ENCODE measurements around the gene SPATA3.

DNA sequence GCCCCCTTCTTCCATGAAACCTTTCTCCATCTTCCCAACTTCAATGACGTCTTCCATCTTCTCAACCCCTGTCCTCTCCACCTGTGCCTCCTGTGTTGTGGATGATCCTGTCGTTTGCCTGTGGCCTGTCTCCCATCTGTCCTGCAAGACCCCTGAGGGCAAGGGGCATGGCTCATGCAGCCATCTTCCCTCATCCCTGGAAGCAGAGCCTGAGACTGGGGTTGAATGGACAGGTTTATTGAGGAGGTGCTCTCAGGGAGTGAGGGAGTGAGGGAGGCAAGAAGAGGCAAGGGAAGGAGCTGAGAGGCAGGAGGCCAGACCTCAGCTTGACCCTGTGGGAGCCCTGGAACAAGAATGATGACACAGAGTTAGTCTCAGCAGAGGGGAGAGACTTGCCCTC, 7.3 kb downstream of the SPATA3 start:
- TF ChIP-seq EZH2 (IDR thresholded peaks at IDR 0.05; ENCODE audit: borderline replicate concordance): no peak
- TF ChIP-seq CTCF (IDR thresholded peaks at IDR 0.05; ENCODE audit: poor library complexity): no peak
- TF ChIP-seq EZH2phosphoT487 (IDR thresholded peaks at IDR 0.05; ENCODE audit: low read depth, severe bottlenecking, unreplicated experiment): no peak

Data from hepatocyte (in vitro differentiated cells).